HL-60 (cell line): ENCODE results near the gene KCTD16.

Experiments
- POLR2AphosphoS5 ChIP-seq: IDR thresholded peaks from 2 replicates; pipeline ENCODE4 v1.6.1; 2012; ENCODE audit warnings: low read depth
- TF ChIP-seq, protein P1 (sequence below): IDR thresholded peaks from one replicate; pipeline ENCODE4 v1.5.1; 2011; ENCODE audit warnings: low read length, control low read depth, inconsistent platforms; ENCODE audit not compliant: insufficient read depth
- TF ChIP-seq, protein P2 (sequence below): IDR thresholded peaks from 2 replicates; pipeline ENCODE4 v1.6.1; 2012; ENCODE audit warnings: low read depth; ENCODE audit not compliant: insufficient replicate concordance

DNA sequence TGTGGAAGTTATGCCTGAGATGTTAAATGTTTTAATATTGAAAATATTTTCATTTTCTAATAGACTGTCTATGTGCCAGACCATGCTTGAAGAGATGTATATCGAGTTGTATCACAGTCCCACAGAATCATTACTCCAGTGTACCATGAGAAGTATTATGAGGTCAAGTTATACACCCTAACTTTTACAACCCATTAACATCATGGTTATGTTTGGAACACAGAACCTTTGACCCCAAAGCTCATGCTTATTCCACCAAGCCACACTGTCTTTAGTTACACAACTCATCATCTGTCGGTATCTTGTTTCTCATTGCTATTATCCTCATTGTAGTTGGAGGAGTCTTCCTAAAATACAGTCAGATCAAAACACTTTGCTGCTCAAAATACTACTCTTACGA is 248.0 kb downstream of the KCTD16 start:
- TF ChIP-seq, protein P1, sequence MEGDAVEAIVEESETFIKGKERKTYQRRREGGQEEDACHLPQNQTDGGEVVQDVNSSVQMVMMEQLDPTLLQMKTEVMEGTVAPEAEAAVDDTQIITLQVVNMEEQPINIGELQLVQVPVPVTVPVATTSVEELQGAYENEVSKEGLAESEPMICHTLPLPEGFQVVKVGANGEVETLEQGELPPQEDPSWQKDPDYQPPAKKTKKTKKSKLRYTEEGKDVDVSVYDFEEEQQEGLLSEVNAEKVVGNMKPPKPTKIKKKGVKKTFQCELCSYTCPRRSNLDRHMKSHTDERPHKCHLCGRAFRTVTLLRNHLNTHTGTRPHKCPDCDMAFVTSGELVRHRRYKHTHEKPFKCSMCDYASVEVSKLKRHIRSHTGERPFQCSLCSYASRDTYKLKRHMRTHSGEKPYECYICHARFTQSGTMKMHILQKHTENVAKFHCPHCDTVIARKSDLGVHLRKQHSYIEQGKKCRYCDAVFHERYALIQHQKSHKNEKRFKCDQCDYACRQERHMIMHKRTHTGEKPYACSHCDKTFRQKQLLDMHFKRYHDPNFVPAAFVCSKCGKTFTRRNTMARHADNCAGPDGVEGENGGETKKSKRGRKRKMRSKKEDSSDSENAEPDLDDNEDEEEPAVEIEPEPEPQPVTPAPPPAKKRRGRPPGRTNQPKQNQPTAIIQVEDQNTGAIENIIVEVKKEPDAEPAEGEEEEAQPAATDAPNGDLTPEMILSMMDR = no peak
- TF ChIP-seq, protein P2, sequence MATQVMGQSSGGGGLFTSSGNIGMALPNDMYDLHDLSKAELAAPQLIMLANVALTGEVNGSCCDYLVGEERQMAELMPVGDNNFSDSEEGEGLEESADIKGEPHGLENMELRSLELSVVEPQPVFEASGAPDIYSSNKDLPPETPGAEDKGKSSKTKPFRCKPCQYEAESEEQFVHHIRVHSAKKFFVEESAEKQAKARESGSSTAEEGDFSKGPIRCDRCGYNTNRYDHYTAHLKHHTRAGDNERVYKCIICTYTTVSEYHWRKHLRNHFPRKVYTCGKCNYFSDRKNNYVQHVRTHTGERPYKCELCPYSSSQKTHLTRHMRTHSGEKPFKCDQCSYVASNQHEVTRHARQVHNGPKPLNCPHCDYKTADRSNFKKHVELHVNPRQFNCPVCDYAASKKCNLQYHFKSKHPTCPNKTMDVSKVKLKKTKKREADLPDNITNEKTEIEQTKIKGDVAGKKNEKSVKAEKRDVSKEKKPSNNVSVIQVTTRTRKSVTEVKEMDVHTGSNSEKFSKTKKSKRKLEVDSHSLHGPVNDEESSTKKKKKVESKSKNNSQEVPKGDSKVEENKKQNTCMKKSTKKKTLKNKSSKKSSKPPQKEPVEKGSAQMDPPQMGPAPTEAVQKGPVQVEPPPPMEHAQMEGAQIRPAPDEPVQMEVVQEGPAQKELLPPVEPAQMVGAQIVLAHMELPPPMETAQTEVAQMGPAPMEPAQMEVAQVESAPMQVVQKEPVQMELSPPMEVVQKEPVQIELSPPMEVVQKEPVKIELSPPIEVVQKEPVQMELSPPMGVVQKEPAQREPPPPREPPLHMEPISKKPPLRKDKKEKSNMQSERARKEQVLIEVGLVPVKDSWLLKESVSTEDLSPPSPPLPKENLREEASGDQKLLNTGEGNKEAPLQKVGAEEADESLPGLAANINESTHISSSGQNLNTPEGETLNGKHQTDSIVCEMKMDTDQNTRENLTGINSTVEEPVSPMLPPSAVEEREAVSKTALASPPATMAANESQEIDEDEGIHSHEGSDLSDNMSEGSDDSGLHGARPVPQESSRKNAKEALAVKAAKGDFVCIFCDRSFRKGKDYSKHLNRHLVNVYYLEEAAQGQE = no peak
- TF ChIP-seq POLR2AphosphoS5 = no peak
